Right ventricle myocardium inferior (tissue), 1 donor: Measurements from ENCODE around the gene PI4KA. TPM values are rescaled to one million over a fixed set of nuclear protein-coding genes. Genes with fewer than 3 reads are reported as not detected.
"Not testable (repeated sequence)": the region's sequence is repeated elsewhere in the genome, so short reads cannot be mapped to it uniquely, and the experiment has no call there.

Experiments
- ATAC-seq: fragments of 200-7000 bp; cut with Tn5 transposase; one replicate; pipeline ENCODE4 v1.9.1; 2020; ENCODE audit warnings: mild to moderate bottlenecking, moderate library complexity
- DNase-seq: peaks from one replicate; pipeline ENCODE4 v3.0.0; 2021; ENCODE audit errors: missing footprints
- intact Hi-C: fragments of 100-400 bp; cut with DNase I; formaldehyde crosslinking; loops from one replicate; pipeline ENCODE4 v1.11.0; 2022
- total RNA-seq: library from RNA; stranded (reverse); fragmentation: NEBNext Ultra II Directional; extraction: Animal tissue kit (Norgen Biotek cat#: 25700); gene quantifications from one replicate; pipeline ENCODE4 v1.2.1, GENCODE V29; 2021
- donor health status: DM: no; HTN: yes; CAD: no; lungs with severe emphysema.

The PI4KA gene
- total RNA-seq, 1 donor from 2014 or later = 46.0 TPM

DNA sequence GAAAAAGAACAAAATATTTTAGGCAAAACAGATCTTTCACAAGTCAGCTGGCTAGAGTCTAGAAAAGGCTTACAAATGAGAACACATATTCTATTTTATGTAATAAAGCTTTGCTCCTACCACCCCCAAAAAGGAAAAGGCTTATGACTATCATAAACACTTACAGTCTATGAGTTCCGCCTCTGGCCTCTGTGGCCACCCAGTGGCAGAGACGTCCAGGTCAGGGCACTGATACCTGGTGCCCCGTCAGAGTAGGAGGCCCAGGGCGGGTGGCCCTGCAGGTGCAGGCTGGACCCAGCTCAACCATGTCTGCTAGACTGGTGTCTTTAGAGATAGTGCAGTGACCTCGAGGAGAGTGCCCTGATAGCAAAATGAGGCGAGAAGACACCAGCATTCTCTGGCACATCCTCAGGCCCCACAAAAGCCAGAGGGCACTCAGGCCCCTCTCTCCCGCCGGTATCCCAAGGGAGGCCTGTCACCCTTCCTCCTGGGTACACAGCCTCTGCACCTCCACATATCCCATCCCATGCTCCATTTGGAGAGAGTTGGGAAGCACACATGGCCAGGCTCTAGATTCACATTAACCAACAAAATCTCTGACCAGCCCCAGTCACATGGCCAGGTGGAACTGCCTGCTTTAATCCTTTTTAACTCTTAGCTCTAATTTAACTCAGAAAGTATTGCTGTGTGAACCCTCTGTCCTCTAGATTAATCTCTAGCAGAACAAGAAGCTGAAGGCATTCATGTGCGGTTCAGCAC is 112.0 kb downstream of the PI4KA start:
- intact Hi-C loops = no loop called here
- no peak for ATAC-seq
- DNase-seq = no peak

- intact Hi-C loops = no loop called here
- DNase-seq (no peak), ATAC-seq (no peak)
Observed at GRCh38 chr22:20745119-20745518, 113.5 kb downstream of the PI4KA start.

DNA sequence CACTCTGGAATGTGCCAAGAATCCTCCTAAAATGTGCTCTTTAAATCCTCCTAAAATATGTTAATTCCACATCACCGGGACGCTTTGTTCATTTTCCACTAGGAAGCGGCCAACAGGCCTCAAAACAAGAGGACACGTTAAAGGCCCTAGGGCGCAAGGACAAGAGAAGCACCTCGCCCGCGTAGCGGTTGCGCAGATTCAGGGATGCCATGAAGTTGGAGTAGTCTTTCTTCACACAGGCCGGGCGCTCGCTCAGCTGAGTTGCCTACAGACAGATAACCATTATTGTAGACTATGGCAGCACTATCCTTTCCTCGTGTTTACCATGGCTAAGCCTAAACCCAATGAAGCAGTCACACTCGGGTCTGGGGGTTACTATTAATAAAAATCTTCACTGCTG is 114.2 kb downstream of the PI4KA start:
- ATAC-seq (no peak), DNase-seq (no peak)
- intact Hi-C loops = no loop called here

DNA sequence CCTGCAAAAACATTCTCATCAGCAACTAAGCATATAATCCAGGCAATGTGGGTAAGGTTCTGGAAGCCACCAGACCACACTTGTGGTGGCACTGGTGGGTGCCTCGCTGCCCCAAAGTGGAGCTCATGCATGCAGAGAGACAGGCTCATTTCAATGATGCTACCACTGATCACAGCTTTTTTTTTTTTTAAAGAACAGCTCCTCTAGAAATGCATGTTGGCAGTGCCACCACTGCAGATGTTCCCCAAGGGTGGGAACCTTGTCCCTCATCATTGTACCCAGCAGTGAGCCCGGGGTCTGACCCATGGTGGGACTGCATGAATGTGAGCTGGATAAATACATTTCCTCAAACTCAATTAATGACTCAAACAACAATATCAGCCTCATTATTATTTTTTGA is 115.8 kb downstream of the PI4KA start:
- DNase-seq (no peak), ATAC-seq (no peak)
- intact Hi-C loops = no loop called here

GRCh38 chr22:20741634-20742581 is 116.7 kb downstream of the PI4KA start:
- DNase-seq = no peak
- intact Hi-C loops = no loop called here
- ATAC-seq = no peak

DNA sequence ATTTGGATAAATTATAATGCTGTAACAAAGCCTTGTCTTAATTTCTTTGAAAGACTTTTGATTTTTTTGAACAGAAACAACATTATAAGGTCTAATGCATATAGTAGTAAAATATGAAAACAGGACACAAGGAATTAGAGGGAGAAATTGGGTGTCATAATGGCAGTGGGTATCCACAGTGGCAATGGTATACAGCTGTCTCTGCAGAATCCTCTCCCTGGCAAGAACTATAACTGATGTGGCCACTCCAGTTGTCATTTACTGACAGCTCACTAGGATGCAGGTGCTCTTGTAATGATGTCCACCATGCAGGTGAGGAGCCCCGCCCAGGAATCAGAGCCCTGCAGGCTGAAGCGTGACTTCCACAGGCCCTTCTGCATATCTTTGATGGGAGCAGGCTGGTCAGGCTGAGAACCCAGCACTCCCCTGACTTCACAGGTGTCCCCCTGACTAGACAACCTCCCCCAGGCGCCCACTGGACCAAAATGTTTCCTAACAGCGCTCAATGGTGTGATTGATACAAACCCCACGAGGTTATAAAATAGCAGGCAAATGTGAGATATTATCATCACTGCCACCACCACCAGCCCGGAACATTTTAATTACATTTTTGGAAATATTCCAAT is 117.5 kb downstream of the PI4KA start:
- no peak for DNase-seq

DNA sequence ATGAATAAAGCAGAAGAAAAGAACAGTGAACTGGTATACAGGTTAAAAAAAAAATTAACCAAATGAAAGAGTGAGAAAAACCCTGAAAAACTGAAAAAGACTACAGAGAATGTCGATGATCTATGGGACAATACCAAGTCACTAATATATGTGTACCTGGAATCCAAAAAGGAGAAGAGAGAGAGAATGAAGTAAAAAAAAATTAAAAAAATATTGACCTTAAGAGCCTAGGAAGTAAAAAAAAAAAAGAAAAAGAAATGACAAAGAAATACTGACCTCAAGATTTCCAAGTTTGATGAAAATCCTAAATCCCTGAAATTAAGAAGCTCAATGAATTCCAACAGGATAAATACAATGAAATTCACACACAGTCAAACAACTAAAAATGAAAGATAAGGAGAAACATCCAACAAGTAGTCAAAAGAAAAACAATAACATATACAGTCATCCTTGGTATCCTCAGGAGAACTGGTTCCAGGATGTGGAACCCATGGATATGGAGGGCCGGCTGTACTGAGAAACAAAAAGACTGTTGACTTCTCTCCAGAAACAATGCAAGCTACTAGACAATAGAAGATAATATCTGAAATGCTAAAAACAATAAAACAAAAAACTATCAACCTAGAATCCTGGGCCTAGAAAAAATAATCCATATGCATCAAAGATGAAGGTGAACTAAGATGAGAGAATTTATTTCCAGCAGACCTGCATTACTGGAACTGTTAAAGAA is 118.2 kb downstream of the PI4KA start:
- ATAC-seq (no peak), DNase-seq (no peak)
- intact Hi-C loops = no loop called here

More for the DNA sequence above, 117.5 kb downstream of the PI4KA start:
- ATAC-seq = no peak
- intact Hi-C loops = no loop called here

GRCh38 chr22:20738394-20739089 is 120.1 kb downstream of the PI4KA start:
- ATAC-seq (no peak), DNase-seq (no peak)
- intact Hi-C loops = no loop called here

DNA sequence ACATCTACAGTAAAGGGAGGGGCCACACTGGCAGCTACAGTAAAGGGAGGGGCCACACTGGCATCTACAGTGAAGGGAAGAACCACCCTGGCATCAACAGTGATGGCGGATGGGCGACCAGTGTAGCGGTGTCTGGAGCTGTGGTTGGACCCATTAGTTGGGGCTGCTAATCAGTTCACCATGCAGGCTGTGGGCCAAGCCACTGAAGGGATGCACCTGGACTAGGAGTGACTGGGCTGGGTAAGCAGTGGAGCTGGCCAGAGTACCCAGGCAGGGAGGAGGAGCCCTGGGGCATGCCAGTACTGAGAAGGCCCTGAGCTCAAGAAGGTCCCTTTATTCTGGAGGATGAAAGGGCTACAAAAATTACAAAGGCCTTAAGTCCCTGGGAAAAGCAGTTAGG is 121.7 kb downstream of the PI4KA start:
- DNase-seq, intact Hi-C loops, ATAC-seq: not testable (repeated sequence)

DNA sequence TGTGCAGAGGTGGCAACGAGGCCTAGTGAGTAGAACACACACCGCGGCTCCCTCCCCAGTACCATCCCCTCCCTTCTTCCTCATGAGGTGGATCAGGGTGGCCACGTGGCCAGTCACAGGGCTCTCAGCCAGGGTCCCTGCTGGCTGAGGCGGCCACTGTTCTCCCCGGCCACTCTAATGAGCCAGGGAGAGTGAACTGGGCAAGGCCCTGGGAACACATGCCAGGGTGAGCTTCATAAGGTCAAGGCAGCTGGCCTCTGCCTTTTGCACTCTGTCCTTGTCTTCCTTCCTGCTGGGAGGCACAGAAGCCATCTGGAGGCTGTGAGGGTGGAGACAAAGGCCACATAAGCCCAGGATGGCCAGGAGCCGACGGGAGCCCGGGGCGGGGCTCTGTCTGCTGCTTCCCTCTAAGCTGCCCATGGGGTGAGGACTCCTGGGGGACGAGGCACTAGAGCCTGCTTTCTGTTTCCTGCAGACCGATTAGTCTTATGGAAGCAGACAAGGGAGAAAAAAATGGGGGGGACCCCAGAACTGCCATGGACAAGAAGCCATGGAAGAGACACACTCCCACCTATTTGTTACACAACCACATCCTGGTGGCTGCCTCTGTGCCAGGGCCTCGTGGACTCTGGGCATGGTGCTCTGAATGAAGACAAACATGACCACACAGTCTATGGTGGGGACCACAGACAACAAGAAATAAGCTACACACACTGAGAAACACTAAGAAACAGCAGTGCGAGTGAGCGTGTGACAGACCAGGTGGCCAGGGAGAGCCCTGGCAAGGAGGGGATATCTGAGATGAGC is 123.1 kb downstream of the PI4KA start:
- DNase-seq, intact Hi-C loops: not testable (repeated sequence)
- peak; percentile 52 for ATAC-seq

GRCh38 chr22:20732431-20732830 is 126.2 kb downstream of the PI4KA start:
- DNase-seq, intact Hi-C loops, ATAC-seq: not testable (repeated sequence)

DNA sequence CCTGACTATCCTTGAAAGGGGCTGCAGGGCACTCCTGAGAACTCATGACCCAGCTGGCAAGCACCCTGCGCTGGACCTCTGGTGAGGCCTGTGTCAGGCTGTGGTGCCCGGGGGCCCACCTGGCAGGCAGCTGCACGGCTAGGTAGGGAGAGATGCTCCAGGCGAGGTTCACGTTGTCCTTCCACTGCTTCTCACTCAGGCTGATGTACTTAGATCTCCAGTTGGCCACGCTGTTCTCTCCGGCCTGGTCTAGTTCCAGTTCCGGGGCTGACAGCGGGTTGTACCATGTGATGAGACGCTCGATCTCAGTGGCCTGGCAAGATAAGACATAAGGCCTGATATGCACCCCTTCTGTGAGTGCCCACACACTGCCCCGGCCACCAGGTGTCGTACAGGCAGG is 129.4 kb downstream of the PI4KA start:
- intact Hi-C loops = no loop called here
- DNase-seq (no peak), ATAC-seq (no peak)

GRCh38 chr22:20728523-20729190 is 130.0 kb downstream of the PI4KA start:
- intact Hi-C loops = no loop called here
- no peak for DNase-seq
- ATAC-seq = no peak

- DNase-seq (no peak), ATAC-seq (no peak)
- intact Hi-C loops = no loop called here
Observed at GRCh38 chr22:20727118-20728015, 131.2 kb downstream of the PI4KA start.

- DNase-seq (no peak), ATAC-seq (peak; percentile 23)
- intact Hi-C loops = no loop called here
Observed at GRCh38 chr22:20725987-20726558, 132.5 kb downstream of the PI4KA start.
